ENCODE results near the gene ACY1.
A peak's percentile ranks its signal among the peaks of the same experiment; 100 is the strongest.

ACY1 gene

DNA sequence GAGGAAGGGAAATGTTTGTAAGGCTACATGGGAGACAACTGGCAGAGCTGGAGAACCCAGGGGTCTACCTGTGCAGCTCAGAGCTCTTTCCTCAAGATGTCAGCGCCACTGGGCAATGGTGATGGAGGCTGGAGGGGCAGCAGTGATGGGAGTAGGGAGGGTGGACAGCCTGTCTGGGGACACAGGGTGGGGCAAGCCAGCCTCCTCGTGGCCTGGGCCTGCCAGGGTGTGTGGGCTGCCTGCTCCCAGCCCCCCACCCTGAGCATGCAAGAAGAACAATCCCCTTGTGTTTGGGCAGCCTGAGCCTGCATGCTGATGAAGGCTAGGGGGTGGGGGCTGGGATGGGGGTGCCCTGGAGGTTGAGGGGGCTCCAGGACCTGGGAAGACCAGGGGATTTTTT lies 17.3 kb upstream of the ACY1 start:
- DNase-seq, result no peak

DNA sequence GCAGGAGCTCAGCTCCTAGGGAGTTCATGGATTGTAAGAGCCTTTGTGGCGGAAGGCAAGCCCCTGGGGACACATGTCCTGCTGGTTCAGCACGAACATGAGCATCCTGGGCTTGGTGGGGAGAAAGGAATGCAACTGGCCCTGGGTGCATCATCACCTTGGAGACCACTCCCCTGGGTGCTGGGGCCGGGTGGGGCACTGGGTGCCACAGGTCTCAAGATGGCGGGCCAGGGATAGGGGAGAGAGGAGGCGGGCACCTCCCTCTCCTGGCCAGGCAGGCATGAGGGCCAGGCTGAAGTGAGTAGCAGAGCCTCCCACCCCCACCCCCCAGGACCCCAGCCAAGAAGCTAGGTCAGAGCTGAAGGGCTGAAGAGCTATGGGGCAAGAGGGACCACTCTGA lies 16.8 kb upstream of the ACY1 start:
- DNase-seq, result no peak

DNA sequence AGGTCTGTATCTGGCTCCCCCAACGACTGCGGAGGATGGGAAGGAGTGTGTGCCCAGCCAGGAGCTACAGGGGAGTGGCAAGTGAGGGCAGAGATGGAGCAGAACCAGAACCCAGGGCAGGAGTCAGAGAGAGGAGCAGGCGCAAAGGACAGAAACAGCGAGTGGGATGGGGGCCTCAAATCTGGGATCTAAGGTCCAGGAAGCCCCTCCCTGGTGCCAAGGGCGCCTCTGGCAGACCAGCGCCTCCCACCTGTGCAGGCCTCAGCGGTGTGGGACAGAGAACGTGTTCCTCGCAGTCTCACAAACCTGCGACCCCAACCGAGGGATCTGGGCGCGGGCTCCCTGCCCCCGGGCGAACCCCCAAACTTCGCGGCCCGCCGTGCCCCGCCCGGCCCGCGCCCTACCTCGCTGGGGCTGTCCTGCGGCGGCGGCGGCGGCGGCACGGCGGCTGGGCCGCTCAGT lies 16.4 kb upstream of the ACY1 start:
- no peak for DNase-seq

DNA sequence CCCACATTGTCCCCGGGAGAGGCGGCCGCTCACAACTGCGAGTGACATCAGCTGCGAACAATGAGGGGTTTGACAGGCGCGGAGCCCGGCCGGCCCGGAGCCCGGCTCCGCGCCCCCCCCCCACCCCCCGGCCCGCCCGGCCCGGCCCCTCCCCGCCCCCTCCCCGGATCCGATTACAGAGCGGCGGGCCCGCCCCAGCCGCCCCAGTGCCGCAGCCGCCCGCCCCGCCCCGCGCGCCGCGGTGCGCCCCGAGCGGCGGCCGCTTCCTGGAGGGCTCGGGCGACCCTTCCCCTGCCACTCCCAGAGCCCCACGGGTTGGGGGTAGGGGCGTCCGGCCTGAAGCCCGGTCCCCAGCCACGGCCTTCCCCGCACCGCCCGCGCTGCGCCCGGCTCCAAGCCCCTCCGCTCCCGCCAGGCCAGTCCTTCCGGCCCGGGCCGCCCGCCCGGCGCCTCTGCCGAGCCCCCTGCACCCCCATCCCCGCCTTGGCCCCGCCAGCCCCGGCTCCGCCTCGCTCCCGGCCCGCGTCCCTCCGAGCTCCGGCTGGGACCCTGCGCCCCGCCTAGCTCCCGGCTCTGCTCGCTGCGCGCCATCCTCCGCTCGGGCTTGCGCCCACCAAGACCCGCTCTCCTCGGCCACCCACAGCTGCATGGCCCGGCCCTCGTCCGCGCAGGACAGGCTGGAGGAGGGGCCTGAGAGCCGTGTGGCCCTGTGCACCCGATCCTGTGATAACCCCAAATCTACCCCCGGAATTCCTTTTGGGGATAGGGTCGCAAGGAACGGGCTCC lies 15.8 kb upstream of the ACY1 start, which contains the start of gene PCBP4:
Gene PCBP4 (minus strand): TSS at position 71 of the 786 bp plus-strand sequence. CDS start 6,214 bp downstream, outside the sequence.
- no peak for DNase-seq

DNA sequence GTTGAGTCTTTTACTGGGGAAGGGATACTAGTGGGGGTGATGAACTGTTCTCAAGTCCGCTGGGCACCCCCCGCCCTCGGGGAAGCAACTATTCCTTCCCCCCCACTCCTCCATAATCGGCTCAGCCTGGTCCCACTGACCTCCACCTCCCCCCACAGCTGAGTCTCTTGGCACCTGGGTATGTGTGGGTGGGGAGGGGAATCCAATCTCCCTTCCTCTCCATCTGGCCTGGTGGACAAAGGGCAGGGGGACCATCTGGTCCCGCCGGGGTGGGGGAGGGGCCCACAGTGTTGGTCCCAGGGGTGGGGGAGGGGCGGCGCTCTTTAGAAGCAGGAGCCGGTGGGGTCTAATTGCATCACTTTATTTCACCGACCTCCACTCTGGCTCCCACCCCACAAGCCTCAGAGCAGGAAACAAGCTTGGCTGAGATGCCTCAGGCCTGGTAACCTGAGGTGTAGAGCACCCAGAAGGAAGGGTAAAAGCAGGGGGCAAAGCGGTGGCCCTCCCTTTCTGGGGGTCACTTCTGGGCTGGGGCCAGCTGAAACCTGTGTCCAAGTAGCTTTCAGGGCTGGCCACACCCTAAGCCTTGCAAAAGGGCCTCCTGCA lies 15.1 kb upstream of the ACY1 start:
- DNase-seq, result no peak

DNA sequence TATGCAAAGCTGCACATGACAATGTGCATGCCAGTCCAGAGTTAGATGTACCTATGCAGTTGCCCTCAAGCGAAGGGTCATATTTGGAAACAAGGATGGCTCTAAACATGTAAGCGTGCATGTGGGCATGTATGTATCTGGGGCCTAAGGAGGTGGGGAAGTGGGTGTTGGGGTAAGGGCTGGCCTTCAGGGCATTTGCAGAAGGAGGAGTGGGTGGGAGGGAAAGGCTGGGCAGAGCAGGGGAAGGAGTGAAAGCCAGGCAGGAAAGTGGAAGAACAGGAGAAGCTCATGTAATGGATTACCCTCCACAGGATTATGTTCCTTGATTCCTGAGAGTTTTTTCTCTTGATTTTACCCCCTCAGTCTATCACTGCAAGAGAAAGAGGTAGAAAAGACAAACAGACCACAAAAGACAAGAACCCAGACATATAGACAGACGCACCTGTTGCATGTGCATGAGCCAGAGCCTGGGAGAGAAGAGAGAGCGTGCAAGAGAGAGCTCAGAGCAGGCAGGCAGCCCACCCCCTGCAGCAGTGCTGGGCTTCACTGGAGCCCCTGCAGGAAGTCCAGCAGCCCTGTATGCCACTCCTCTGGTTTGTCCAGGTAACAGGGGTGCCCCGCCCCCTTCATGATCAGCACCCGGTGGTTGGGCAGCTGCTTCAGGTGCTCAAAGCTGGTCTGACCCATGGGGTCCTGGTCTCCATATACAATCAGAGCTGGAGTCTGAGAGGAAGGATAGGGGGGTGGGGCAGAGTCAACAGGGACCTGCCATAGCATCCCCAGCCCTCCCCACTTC lies 14.3 kb upstream of the ACY1 start:
- DNase-seq, result no peak

DNA sequence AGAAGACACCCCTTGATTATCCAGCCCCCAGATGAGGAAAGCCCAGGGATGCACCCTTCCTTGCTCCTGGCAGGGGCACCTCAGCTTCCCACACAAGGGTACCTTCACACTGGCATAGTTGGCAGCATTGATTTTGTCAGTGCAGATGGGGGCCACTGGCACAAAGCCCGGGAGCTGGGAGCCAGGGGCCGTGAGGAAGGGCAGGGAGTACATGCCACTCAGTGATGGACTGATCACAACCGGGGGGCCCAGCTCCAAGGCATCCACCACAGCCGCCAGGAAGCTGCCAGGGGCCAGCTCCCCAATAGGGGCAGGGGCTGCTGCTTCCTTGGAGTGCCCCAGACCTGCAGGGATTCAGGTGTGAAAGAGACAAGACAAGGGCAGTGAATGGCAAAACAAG lies 13.5 kb upstream of the ACY1 start:
- no peak for DNase-seq

DNA sequence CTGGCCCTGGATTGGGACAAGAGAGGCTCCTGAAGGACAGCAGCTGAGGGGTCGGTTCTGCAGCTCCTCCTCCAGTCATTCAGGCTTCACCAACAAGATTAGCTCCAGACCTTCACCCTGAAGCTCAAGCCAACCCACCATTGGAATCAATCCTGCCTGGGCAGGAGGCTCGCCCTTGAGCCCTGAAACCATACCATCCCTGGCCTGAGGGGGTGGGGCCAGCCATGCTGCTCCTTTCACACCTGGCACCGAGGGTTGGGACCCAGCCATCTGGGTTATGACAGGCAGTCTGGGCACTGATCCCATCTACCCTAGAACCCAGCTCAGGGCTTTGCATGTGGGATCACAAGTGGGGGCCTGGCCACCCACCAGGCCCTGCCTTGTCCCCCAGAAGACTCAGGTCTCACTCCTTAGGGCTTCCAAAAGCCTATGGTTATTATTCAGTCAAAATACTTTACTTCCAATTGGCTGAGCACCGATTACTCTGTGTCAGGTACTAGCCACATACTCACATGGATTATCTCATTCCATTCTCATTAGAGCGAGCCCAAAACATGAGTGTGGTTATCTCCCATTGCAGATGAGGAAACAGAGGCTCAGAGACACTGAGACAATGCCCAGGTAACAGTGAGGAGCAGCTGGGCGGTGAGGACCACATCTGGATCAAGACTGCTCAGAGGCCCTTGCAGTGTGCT lies 12.6 kb upstream of the ACY1 start:
- DNase-seq, result no peak

DNA sequence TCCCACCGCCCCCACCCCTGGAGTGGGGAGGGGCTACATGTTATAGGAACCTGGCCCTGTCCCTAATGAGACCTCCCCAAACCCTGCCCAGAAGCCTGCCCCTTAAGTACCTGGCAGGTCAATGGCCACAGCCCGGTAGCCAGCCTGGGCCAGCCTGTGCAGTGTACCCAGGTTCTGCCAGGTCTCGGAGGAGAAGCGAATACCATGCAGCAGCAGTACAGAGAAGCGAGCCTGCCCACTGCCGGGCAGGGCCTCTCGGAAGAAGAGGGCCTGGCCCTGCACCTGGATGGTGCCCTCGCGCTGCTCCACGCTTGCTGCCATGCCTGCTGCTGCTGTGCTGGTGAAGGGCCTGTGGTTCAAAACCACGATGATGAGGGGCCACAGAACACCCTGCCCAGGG lies 12.0 kb upstream of the ACY1 start:
- no peak for DNase-seq

DNA sequence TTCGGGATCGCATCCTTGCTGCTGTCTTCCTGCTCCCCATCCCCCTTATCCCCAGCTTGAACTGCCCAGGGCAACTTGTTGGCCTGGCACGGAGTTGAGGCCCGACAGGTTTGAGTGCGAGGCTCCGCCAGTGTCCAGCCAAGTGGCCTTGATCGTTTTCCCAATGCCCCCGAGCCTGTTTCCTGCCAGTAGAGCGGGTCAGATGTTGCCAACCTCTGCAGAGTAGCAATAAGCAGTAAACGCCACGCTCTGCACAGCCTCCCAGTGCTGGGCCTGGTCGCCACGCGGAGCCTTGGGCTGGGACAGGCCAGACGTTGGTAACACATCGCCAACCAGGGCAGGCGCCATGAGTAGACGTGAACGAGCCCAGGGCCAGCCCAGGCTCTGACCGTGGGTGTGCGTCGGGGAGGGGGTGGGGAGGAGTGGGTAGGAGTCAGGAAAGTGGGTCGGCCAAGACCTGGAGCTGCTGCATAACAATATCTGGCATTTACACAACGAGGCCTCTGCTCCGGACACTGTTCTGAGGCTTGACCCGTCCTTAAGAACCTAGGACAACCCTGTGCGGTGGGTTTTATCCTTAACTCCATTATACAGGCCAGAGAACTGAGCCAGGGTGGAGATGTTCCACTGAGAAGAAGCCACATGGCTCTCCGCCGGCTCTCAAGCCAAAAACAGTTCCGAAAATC lies 8.9 kb upstream of the ACY1 start:
- no peak for DNase-seq

DNA sequence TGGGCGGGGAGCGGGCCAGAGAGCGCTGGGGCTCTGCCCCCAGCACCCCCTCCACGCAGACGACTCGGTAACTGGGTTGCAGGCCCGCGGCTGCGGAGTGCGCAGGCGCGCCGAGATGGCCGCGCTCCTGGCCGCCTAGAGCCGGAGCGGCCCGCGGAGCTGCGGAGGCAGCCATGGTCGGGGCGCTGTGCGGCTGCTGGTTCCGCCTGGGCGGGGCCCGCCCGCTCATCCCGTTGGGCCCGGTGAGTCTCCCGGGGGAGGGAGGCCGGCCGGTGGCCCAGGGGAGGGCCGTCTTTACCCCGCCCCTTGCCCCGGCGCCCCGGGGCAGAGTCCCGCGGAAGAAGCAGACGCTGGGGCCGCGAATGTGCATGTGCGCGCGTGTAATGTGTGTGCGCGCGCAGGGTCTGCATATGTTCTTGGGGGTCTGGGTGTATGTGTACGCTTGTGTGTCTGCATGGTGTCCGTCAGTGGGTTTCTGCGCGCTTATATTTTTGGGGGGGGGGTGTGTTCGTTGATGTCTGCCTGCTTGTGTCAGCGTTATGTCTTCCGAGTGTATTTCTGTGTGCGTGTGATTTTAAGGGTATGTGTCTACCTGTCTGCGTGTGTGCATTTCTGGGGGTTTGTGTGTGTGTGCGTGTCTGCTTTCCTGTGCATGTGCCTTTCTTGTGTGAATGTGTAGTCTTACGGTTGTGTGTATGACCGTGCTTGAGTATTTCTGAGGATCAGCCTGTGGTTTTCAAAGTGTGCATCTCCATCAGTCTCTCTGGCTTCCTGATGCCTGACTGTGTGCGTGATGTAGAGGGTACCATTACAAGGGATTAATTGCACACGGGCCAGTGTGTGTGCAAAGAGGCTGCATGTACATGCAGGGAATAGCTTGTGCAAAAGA lies 8.1 kb upstream of the ACY1 start, which contains the start of gene ABHD14A:
Gene ABHD14A (plus strand): TSS at position 102 of the 889 bp plus-strand sequence. CDS start 72 bp downstream, at position 174.
- peak; percentile 35 for DNase-seq

DNA sequence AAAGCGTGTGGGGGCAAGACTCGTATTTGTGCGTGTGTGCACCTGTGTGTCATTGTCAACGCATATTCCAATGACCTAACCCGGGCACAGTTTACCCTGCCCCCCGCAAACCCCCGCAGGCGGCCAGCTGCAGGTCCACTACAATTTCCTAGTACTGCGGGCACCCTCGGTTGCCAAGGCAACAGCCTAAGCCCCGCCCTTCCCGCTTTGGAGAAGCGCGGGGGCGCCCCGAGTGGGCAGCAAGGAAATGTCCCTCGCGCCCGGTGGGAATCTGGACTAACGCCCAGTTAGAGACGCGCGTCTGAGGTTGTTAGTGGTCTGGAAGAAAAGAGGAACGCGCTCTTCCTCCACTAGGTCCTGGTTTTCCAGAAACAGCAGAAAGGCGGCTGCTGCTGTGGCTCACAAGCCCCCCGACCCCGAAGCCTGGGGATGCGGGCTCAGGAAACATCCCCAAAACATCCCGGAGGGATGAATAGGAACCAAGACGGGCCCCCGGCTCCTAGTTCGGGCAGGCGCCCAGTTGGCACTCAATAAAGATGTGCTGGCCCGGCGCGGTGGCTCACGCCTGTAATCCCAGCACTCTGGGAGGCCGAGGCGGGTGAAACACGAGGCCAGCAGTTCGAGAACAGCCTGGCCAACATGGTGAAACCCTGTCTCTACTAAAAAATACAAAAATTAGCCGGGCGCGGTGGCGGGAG lies 7.3 kb upstream of the ACY1 start:
- peak; percentile 82 for DNase-seq

DNA sequence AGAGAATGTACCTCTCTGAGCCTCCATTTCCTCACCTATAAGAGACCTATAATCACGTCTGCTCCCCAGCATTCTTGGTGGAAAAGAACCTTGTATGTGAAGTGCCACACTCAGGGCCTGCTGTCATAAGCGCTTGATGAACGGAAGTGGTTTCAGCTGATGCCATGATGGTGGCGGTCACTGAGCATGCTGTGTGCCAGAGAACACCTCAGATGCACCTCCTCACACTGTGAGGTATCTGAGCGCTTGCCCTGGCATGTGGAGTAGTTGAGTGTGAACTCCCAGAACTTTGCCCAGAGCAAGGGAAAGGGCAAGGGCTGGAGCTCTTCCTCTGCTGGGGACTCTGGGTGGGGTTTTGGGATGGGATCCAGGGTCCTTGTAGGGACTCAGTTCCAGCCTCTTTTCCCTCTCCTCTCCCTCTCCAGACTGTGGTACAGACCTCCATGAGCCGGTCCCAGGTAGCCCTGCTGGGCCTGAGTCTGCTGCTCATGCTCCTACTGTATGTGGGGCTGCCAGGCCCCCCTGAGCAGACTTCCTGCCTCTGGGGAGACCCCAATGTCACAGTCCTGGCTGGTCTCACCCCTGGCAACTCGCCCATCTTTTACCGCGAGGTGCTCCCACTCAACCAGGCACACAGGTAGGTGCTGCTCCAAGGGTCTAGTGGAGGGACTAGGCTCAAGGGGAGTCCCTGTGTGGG lies 5.7 kb upstream of the ACY1 start:
- DNase-seq, result no peak

DNA sequence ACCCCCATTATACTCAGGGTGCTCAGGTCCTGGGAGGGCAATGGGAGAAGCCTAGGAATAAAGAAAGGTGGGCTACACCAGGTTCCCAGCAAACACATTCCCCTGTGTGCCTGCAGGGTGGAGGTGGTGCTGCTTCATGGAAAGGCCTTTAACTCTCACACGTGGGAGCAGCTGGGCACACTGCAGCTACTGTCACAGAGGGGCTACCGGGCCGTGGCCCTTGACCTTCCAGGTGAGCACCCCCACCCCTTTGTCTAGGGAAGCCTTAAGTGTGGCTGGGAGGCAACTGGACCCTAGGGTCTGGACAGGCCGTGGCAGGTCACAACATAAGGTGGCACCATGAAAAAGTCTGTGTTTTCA lies 5.2 kb upstream of the ACY1 start:
- DNase-seq, result no peak

DNA sequence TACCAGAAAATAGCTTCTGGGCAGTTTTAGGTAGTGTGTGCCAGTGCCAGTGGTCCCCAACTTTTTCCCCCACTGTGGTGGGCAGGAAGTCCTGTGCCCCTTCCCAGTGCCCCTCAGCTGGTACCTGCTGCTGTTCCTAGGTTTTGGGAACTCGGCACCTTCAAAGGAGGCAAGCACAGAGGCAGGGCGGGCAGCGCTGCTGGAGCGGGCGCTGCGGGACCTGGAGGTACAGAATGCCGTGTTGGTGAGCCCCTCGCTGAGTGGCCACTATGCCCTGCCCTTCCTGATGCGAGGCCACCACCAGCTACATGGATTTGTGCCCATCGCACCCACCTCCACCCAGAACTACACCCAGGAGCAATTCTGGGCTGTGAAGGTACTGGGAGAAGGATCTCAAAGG lies 3.1 kb upstream of the ACY1 start:
- DNase-seq, result no peak

DNA sequence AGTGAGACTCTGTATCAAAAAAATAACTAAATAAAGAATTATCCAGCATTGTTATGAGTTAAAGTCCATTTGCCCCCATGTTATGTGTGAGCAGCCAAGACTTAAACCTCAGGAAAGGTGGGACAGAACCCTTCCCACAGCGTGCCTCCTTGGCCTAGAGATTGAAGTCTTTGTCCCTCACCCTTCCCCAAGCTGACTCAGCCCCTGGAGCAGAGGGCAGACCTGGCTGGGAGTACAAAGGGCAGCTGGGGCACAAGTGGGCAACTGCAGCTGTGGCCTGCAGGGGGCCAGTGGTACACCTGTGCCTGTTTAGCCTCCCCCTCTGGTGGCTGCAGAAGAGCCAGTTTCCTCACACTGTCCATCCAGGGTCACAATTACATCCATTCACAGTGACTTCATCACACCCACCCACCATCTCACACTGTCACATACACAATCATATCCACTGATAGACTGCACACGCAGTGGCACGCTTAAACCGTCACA lies 940 bp upstream of the ACY1 start:
- peak; percentile 21 for DNase-seq

DNA sequence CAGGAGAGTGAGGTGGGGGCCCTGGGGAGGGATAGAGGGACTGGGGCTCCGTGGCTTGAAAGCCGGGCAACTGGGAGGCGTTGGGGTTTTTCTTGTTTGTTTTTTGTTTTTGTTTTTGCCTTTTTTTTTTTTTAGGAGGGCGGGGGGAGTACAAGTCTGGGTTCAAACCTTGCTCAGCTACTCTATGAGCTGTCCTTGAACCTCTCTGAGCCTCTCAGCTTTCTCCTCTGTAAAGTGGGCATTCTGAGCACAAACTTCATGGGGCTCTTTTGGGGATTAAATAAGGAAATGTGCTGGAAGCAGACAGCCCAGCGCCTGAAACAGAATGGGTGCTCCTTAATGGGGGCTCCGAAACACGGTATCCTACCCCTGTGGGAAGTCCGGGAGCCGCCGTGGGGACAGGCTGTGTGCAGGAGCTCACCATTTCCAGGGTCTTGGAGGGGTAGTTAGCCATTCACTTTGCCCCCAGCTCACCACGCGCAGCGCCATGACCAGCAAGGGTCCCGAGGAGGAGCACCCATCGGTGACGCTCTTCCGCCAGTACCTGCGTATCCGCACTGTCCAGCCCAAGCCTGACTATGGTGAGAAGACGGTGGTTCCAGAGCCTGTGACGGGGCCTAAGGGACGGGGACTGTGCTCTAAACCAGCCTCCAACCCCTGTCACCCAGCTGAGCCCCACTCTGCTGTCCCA lies 388 bp downstream of the ACY1 start:
- DNase-seq, result no peak

DNA sequence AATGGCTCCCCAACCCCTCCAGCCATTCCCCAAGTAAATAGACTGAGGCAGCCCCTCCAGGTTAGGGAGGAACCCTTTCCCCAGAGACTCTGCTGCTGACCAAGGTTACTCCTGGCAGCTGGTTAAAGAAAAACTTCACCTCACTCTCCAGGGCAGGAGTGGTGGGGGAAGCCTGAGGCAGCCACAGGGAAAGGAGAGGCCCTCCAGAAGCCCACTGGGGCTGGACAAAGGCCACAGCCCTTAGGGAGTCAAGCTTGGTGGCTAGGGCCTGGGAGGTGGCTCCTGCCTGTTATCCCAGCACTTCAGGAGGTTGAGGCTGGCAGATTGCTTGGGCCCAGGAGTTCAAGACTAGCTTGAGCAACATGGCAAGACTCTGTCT lies 923 bp downstream of the ACY1 start:
- no peak for DNase-seq

DNA sequence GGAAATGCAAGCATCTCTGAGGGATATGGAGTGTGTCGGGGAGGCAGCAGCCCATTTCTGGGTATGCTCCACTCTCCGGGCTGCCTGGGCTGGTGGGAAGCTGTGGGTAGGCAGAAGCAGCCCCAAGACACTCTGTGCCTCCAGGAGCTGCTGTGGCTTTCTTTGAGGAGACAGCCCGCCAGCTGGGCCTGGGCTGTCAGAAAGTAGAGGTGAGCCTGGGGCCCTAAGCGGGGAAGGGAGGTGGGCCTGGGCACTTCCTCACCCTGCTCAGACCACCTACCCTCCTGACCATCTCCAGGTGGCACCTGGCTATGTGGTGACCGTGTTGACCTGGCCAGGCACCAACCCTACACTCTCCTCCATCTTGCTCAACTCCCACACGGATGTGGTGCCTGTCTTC lies 1.7 kb downstream of the ACY1 start:
- DNase-seq, result no peak
